ENCODE data around the gene ST13.
"Not testable (repeated sequence)": the region's sequence is repeated elsewhere in the genome, so short reads cannot be mapped to it uniquely, and the experiment has no call there.

Gene ST13
- total RNA-seq, result 157 reads per million in 2 donors

- peak; percentile 95 for DNase-seq
Observed at GRCh38 chr22:40856513-40857308, at the start of gene ST13, which contains the start of gene XPNPEP3. Gene ST13 (minus strand): TSS chr22:40856639. CDS start chr22:40856540, 99 bp downstream. Gene XPNPEP3 (plus strand): TSS chr22:40857148. CDS start chr22:40857182, 34 bp downstream.

- DNase-seq, result no peak
Observed at GRCh38 chr22:40904101-40904500, 47.7 kb upstream of the ST13 start.

DNA sequence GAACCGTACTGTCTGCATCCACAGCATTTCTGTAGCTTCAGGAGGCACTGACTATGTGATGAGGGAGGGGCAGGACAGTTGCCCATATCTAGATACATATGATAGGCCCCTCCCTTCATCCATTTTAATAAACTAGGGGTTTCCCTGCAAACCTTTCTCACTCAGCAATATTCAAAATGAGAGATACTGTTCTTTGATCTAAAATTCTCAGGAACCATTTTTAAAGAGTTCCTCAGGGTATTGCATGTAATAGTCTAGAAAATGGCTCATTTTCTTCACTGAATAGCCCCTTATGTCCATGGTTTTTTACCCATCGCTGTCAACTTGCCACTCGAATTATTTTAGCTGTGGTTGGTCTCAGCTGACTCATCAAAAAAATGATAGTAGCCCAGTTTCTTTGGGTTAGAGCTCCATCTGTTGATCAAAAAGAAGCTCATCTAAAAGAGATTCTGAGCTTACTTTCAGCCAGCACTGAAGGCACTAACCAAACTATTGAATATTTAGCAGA, 42.5 kb upstream of the ST13 start:
- DNase-seq, result no peak

GRCh38 chr22:40894417-40894816, 38.0 kb upstream of the ST13 start:
- DNase-seq, result no peak

GRCh38 chr22:40890881-40891280, 34.4 kb upstream of the ST13 start:
- no peak for DNase-seq

- no peak for DNase-seq
Observed at GRCh38 chr22:40889116-40889515, 32.7 kb upstream of the ST13 start.

GRCh38 chr22:40878922-40879321, 22.5 kb upstream of the ST13 start:
- DNase-seq, result no peak

GRCh38 chr22:40877488-40877887, 21.0 kb upstream of the ST13 start:
- no peak for DNase-seq

DNA sequence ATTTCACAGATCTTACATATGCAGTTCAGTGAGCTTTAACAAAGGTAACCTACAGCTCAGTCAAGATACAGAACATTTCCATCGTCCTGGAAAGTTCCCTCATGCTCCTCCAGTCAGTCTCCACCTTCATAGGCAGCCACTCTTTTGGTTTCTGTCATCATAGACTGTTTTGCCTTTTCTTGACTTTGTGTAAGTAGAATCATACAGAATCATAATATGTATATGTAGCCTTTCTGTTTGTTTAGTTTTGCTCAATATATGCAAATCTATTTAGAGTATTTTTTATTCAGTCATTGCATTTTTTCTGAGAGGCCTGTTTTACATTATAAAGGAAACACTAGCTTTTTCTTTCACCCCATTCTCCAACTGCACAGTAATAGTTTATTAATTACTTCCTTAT, 20.5 kb upstream of the ST13 start:
- no peak for DNase-seq

GRCh38 chr22:40875111-40875510, 18.7 kb upstream of the ST13 start:
- DNase-seq, result no peak

- no peak for DNase-seq
Observed at GRCh38 chr22:40874016-40874415, 17.6 kb upstream of the ST13 start.

DNA sequence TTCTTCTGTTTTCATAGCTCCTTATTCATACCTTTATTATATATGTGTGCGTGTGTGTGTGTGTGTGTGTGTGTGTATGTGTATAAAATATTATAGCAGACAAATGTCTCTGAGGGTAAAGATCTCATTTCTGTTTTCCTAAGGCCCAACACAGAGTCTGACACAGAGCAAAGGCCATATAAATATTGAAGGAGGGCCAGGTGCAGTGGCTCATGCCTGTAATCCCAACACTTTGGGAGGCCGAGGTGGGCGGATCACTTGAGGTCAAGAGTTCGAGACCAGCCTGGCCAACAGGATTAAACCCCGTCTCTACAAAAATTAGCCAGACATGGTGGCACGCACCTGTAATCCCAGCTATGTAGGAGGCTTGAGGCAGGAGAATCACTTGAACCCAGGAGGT, 11.9 kb upstream of the ST13 start:
- DNase-seq, result not testable (repeated sequence)

DNA sequence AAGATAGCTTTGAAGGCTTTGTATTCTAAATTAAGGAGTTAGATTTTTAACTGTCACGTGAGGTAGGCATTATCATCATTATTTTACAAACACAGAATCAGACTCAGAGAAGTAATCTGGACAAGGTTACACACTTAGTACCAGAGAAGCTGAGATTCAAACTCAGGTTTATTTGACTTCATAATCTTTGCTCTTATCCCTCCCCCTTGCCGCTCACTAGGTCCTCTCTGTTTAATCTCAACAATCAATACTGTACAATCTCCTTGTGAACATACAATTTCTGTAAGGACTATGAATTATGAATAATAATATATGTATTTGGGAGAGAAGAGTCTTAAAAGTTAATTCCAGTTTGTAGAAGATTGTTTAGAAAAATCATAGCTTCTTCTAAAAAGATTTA, 10.7 kb upstream of the ST13 start:
- DNase-seq, result no peak

DNA sequence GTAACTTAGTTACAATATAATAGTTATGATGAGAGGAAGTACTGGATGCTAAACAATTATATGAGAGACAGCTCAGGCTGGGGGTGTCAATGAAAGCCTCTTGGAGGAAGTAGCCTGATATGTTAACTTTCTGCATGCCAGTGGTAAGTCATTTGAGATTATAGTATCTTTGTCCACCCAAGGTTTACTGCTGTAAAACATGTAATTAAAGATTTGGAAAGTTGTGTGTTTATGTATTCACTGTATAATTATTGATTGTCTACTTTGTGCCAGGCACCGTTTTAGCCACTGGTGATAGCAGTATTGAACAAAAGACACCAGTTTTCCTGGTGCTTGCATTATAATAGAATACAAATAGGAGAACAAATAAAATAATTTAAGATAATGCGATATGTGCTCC, 6.1 kb upstream of the ST13 start:
- DNase-seq, result no peak

- no peak for DNase-seq
Observed at GRCh38 chr22:40862013-40862412, 5.6 kb upstream of the ST13 start, which contains the start of gene DNAJB7. Gene DNAJB7 (minus strand): TSS chr22:40862113. CDS start chr22:40861994, 119 bp downstream.

DNA sequence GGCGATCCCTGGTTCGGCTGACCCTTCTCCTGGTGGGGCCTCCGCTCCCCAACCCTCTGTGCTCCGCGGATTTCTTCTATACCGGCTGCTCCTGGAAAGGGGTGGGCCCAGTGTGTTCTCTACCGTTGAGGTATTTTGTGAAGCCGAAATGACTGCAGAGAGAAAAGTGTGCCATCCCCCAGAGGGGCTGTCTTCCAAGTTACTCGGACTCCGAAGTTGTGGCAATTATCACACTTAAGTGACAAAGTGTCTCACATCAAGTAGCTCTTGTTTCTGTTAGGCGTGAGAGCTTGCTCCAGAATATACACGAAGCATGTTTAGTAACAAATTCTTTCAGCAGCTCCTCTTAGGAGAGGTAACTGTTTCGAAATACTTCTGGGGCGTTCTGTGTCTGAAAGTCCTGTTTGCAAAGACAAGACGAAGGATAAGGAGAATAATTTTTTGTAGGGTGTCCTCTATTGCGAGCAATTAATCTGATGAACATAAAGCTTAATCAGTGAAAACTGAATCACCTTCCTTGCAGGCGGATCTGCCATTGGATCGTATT, 943 bp upstream of the ST13 start:
- no peak for DNase-seq

- no peak for DNase-seq
Observed at GRCh38 chr22:40855979-40856512, 393 bp downstream of the ST13 start.

DNA sequence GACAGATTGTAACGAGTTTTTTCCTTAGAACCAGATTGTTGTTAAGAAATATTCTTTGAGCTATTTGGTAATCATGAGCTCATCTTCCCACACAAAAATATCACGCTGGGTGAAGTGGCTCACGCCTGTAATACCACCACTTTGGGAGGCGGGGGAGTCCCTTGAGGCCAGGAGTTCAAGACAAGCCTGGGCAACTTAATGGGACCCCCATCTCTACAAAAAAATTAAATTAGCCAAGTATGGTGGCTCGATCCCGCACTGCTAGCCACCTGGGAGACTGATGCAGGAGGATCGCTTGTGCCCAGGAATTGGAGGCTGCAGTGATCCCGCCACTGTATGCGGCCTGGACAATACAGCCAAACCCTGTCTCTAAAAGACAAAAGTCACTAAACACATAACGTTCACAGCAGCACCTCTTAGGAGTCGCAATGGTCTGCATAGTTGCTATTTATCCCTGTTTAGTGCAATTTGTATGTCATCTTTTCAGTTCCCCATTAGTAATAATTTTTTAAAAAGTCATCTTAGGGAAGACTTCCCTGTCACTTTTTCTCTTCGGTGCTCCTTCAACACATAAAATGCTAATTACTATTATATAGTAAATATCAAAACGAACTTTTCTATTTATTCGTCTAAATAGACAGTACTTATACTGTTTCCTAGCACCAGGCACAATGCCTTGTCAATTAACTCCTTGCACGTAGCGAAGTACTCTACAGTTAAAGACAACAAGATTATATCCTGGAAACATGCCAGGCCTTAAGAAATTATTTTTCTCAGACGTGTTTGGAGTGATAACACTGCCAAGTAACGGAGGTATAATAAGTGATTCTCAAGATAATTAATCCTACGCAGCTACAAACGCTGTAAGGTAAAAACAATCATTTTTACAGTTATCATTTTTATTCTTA, 1.1 kb downstream of the ST13 start:
- no peak for DNase-seq

DNA sequence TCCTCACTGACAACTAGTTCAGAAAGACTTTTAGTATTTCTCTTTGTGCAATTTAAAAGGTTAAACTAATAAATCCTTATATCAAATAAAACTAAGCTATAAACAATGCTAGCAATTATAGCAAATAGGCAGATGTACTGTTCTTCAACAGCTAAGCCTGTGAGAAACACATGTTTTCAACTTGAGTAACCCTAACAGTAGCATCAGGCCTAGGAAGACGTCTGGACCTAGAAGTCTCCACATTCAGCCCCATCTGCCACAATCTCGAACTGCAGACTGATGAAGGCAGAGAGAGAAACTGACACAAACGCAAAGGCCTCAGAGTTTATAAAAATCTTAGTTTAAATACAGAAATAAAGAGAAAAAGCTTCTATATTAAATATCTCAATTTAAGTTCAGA, 2.5 kb downstream of the ST13 start:
- DNase-seq, result no peak

GRCh38 chr22:40853333-40853732, 3.1 kb downstream of the ST13 start:
- no peak for DNase-seq

DNA sequence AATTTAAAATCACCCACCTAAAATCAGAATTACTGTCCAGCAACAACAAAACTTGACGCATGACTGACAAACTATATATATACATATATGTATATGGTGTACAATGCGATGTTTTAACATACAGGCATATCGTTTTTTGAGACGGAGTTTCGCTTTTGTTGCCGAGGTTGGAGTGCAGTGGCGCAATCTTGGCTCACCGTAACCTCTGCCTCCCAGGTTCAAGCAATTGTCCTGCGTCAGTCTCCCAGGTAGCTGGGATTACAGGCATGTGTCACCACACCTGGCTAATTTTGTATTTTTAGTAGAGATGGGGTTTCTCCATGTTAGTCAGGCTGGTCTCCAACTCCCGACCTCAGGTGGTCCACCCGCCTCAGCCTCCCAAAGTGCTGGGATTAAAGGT, 10.6 kb downstream of the ST13 start:
- not testable (repeated sequence) for DNase-seq

DNA sequence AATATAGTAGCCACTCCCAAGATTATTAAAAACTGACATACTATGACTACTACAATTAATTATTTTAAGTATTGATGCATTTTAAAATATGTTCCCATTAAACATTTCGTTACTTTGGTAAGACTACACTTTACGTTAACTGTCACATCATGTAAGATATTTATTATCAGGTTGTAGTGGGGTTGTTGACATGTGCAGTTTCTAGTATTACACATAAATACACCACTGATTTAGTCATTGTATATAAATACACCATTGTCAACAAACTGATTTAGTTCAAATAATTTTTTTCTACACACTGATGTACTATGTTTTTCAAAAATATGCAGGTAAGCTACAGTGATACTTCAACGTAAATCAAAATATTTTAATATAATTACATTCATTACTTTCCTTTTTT, 11.5 kb downstream of the ST13 start:
- no peak for DNase-seq

- no peak for DNase-seq
Observed at GRCh38 chr22:40838486-40838885, 18.0 kb downstream of the ST13 start.
